Tibial artery (tissue), 4 donors: ENCODE results near the gene MAGI2.

Source experiments
- DNase-seq, 2 donors: peaks; one replicate each; pipeline ENCODE4 v3.0.0-alpha.2; 2019
- H3K27ac ChIP-seq, 2 donors: fragments of 200-600 bp; sonication (generic) in 1 of 2; 1 replicate in 1 of 2; 2 replicates in 1 of 2; pipeline ENCODE4 v1.5.1; 2018 to 2019; ENCODE audit warnings: mild to moderate bottlenecking in 1 of 2
- H3K27me3 ChIP-seq, 2 donors: fragments of 200-600 bp; sonication (generic) in 1 of 2; one replicate each; pipeline versions ENCODE4 v1.5.1 to v1.6.0; 2016 to 2019
- H3K36me3 ChIP-seq, 3 donors: fragments of 200-600 bp; sonication (generic) in 2 of 3; one replicate each; pipeline ENCODE4 v1.5.1; 2016 to 2019; ENCODE audit warnings: mild to moderate bottlenecking in 2 of 3
- H3K4me1 ChIP-seq, 4 donors: fragments of 200-600 bp; sonication (generic) in 2 of 4; 1 replicate in 3 of 4; 2 replicates in 1 of 4; pipeline ENCODE4 v1.5.1; 2016 to 2019
- H3K4me3 ChIP-seq, 2 donors: fragments of 200-600 bp; sonication (generic) in 1 of 2; 1 replicate in 1 of 2; 2 replicates in 1 of 2; pipeline ENCODE4 v1.5.1; 2018 to 2019; ENCODE audit warnings: mild to moderate bottlenecking in 2 of 2
- H3K9me3 ChIP-seq, 3 donors: fragments of 200-600 bp; sonication (generic) in 1 of 3; one replicate each; pipeline ENCODE4 v1.5.1; 2016 to 2019
- intact Hi-C: fragments of 100-400 bp; cut with DNase I; formaldehyde crosslinking; loops from one replicate; pipeline ENCODE4 v1.15.0; 2023; ENCODE audit warnings: low total_unique reads
- TF ChIP-seq, protein P1 (sequence below), 2 experiments: fragments of 200-600 bp in 1 of 2; fragments of 450-650 bp in 1 of 2; IDR thresholded peaks; one replicate each; pipeline ENCODE4 v1.5.1; 2017 to 2019; ENCODE audit warnings: antibody characterized with exemption in 2 of 2, mild to moderate bottlenecking in 1 of 2, moderate library complexity in 1 of 2

Gene MAGI2

GRCh38 chr7:79149831-79150230 is 303.6 kb downstream of the MAGI2 start:
- peaks cover 0 to 13% (median 0%) of the 10 kb centered on the region in 4 donors for H3K4me1 ChIP-seq
- H3K27ac ChIP-seq: no peak overlapping the region
- TF ChIP-seq, protein P1, sequence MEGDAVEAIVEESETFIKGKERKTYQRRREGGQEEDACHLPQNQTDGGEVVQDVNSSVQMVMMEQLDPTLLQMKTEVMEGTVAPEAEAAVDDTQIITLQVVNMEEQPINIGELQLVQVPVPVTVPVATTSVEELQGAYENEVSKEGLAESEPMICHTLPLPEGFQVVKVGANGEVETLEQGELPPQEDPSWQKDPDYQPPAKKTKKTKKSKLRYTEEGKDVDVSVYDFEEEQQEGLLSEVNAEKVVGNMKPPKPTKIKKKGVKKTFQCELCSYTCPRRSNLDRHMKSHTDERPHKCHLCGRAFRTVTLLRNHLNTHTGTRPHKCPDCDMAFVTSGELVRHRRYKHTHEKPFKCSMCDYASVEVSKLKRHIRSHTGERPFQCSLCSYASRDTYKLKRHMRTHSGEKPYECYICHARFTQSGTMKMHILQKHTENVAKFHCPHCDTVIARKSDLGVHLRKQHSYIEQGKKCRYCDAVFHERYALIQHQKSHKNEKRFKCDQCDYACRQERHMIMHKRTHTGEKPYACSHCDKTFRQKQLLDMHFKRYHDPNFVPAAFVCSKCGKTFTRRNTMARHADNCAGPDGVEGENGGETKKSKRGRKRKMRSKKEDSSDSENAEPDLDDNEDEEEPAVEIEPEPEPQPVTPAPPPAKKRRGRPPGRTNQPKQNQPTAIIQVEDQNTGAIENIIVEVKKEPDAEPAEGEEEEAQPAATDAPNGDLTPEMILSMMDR (IDR thresholded peaks at IDR 0.05): no peak
- H3K36me3 ChIP-seq: no peaks in the 10 kb centered on the region
- H3K9me3 ChIP-seq: no peaks in the 10 kb centered on the region
- DNase-seq: no peak
- no peak overlapping the region for H3K4me3 ChIP-seq
- intact Hi-C loops: no loop called here
- no peaks in the 10 kb centered on the region for H3K27me3 ChIP-seq

DNA sequence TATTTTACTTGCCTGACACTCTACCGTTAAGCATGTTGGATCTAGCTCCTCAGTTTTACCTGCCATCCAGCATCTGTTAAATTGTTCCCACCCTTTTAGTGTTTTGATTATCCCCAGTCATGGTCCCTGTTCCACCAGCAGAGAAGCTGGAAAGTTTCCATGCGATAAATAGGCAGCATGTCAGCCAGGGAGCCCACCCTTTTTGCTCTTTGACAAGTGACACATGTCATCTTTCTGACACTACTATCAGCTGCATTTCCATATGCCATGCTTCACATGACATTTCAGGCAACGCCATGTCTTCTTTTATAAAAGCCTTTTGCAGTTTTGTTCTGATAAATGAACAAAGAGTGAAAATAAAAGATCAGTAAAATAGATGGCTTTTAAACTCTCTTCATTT is 310.8 kb downstream of the MAGI2 start:
- no peak overlapping the region for H3K27ac ChIP-seq
- H3K9me3 ChIP-seq: no peaks in the 10 kb centered on the region
- no peaks in the 10 kb centered on the region for H3K36me3 ChIP-seq
- no peaks in the 10 kb centered on the region for H3K27me3 ChIP-seq
- no peak overlapping the region for H3K4me3 ChIP-seq
- peaks cover 0 to 13% (median 0%) of the 10 kb centered on the region in 4 donors for H3K4me1 ChIP-seq
- TF ChIP-seq, protein P1 (IDR thresholded peaks at IDR 0.05): no peak
- DNase-seq: no peak
- intact Hi-C loops: no loop called here

DNA sequence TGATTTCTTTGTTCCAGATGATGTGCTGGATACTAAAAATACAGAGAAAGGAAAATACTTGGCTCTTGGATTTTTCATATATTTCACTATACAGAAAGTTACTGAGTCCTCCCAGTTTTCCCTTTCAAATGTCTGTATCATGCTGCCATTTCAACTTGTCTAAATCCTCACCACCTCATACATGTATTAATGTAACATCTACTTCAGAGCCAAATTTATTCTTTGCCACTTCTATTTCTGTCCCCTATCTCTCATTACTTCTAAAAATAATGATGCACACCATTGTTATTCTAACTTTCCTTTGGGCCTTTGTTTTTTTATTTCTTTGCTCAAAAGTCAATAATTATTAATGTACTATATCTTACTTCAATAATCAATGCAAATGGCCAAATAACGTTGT is 312.2 kb downstream of the MAGI2 start:
- no peak overlapping the region for H3K27ac ChIP-seq
- H3K4me3 ChIP-seq: no peak overlapping the region
- H3K36me3 ChIP-seq: no peaks in the 10 kb centered on the region
- no peaks in the 10 kb centered on the region for H3K27me3 ChIP-seq
- no peaks in the 10 kb centered on the region for H3K9me3 ChIP-seq
- intact Hi-C loops: no loop called here
- TF ChIP-seq, protein P1 (IDR thresholded peaks at IDR 0.05): no peak
- H3K4me1 ChIP-seq: peaks cover 0 to 12% (median 0%) of the 10 kb centered on the region in 4 donors
- no peak for DNase-seq

DNA sequence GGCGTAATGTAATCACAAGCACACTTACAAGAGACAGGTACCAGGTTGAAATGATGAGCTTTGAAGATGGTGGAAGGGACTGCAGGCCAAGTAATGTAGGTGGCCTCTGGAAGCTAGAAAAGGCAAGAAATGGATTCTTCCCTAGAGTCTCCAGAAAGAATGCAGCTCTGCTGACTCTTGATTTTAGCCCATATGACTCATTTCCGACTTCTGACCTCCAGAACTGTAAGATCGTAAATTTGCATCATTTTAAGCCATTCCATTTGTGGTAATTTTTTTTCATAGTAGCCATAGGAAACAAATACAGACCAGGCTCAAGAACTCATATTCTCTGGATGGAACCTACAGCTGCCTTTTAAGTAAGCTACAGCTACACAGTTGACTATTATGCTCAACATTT is 315.5 kb downstream of the MAGI2 start:
- H3K36me3 ChIP-seq: no peaks in the 10 kb centered on the region
- no peak for DNase-seq
- H3K4me1 ChIP-seq: no peaks in the 10 kb centered on the region
- no peaks in the 10 kb centered on the region for H3K27me3 ChIP-seq
- no peak overlapping the region for H3K27ac ChIP-seq
- H3K9me3 ChIP-seq: no peaks in the 10 kb centered on the region
- TF ChIP-seq, protein P1 (IDR thresholded peaks at IDR 0.05): no peak
- intact Hi-C loops: no loop called here
- no peak overlapping the region for H3K4me3 ChIP-seq

- Histone ChIP-seq H3K4me1 (no peaks in the 10 kb centered on the region), H3K4me3 (no peak overlapping the region), H3K36me3 (no peaks in the 10 kb centered on the region), H3K9me3 (no peaks in the 10 kb centered on the region), H3K27ac (no peak overlapping the region), H3K27me3 (no peaks in the 10 kb centered on the region)
- intact Hi-C loops: no loop called here
- TF ChIP-seq, protein P1 (IDR thresholded peaks at IDR 0.05): no peak
- DNase-seq: no peak
Measured at GRCh38 chr7:79132844-79133451, 320.5 kb downstream of the MAGI2 start.

- DNase-seq: no peak
- intact Hi-C loops: no loop called here
Measured at GRCh38 chr7:79130715-79131114, 322.8 kb downstream of the MAGI2 start.

More at GRCh38 chr7:79130715-79131114, 322.8 kb downstream of the MAGI2 start:
- no peaks in the 10 kb centered on the region for H3K27me3 ChIP-seq
- TF ChIP-seq, protein P1 (IDR thresholded peaks at IDR 0.05): no peak
- no peak overlapping the region for H3K4me3 ChIP-seq
- no peak overlapping the region for H3K27ac ChIP-seq
- H3K9me3 ChIP-seq: no peaks in the 10 kb centered on the region
- no peaks in the 10 kb centered on the region for H3K4me1 ChIP-seq
- H3K36me3 ChIP-seq: no peaks in the 10 kb centered on the region
